ENCODE results near the gene ARID4B. TPM values are rescaled to one million over a fixed set of nuclear protein-coding genes. Genes with fewer than 3 reads are reported as not detected.

Gene ARID4B
- total and polyA plus RNA-seq, 2 of the 13 experiments (the other 11 are each of a cell fraction or from before 2014, with no cell fraction given): 9.7 to 24.6 TPM

DNA sequence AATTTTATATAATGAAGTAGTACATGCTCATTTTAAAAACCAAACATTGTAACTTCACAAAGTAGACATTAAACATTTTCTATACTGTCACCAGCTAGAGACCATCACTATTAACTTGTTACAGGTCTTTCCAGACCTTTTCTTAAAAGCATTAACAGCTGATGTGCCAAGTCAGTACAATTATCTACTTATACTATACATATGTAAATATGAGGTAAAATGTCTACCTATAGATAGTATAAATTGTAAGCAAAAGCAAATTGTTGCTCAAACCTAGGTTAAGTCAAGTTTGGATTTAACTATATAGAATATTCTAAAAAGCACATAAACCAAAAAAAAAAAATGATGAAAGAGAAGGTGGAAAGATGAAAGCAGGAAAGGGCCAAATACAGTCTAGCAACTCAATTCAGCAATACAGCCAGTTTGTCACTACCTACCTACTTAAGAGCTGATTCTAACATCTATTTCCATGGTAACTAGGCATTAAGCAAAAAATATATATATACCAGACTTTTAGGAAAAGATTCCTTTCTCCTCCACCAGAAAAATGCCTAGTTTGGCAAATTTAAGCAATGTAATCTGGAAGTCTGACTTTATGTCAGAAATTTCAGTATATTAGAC is 34.5 kb downstream of the ARID4B start:
- H3K36me3 ChIP-seq (replicated peaks in 1 of 2; ENCODE audit: control insufficient read depth in 1 of 2, insufficient read depth in 2 of 2, low read length in 2 of 2): no peaks in the 10 kb centered on the region
- BruUV-seq (replicated peaks): no TSS peak
- H3K9ac ChIP-seq (ENCODE audit: insufficient read depth, low read depth, low read length): no peak overlapping the region
- H3K27me3 ChIP-seq (ENCODE audit: control insufficient read depth in 1 of 2, insufficient read depth in 2 of 2, low read length in 2 of 2): no peaks in the 10 kb centered on the region
- H3K4me3 ChIP-seq (replicated peaks in 1 of 3; ENCODE audit: insufficient read depth in 1 of 3, low read depth in 2 of 3, low read length in 3 of 3): no peak overlapping the region
- no peaks in the 10 kb centered on the region for H3K9me3 ChIP-seq (ENCODE audit: low read length)
- peaks cover 93% of the 10 kb centered on the region for H3K79me2 ChIP-seq (ENCODE audit: insufficient read depth, low read length)
- no peak overlapping the region for H3K4me2 ChIP-seq (ENCODE audit: low read depth, low read length)
- no peak for DNase-seq (ENCODE audit: low spot score)
- CTCF ChIA-PET (ENCODE audit: low intra/inter-chr PET ratio, low total read pairs): no interaction called here
- POLR2A ChIA-PET: no interaction called here
- intact Hi-C loops (cut with micrococcal nuclease; ENCODE audit: unreplicated experiment): no loop called here
- peak overlapping the region; percentile 1 for H3K27ac ChIP-seq (ENCODE audit: extremely low read length, insufficient read depth, low read length)
- H4K20me1 ChIP-seq (ENCODE audit: insufficient read depth, low read length): peaks cover 48% of the 10 kb centered on the region
- no peak for FAIRE-seq
- in situ Hi-C loops (cut with HindIII; ENCODE audit: extremely low pct_ligation_motif_present, low pct_unique_long_range_greater_than_20kb): no loop called here
- TF ChIP-seq SALL1 (CRISPR knock-in tag; IDR thresholded peaks at IDR 0.05): no peak
- no peak for TF ChIP-seq CCDC6 (CRISPR knock-in tag; IDR thresholded peaks at IDR 0.05)
- no peak for TF ChIP-seq NCOA1 (CRISPR knock-in tag; IDR thresholded peaks at IDR 0.05)
- TF ChIP-seq, protein P1, sequence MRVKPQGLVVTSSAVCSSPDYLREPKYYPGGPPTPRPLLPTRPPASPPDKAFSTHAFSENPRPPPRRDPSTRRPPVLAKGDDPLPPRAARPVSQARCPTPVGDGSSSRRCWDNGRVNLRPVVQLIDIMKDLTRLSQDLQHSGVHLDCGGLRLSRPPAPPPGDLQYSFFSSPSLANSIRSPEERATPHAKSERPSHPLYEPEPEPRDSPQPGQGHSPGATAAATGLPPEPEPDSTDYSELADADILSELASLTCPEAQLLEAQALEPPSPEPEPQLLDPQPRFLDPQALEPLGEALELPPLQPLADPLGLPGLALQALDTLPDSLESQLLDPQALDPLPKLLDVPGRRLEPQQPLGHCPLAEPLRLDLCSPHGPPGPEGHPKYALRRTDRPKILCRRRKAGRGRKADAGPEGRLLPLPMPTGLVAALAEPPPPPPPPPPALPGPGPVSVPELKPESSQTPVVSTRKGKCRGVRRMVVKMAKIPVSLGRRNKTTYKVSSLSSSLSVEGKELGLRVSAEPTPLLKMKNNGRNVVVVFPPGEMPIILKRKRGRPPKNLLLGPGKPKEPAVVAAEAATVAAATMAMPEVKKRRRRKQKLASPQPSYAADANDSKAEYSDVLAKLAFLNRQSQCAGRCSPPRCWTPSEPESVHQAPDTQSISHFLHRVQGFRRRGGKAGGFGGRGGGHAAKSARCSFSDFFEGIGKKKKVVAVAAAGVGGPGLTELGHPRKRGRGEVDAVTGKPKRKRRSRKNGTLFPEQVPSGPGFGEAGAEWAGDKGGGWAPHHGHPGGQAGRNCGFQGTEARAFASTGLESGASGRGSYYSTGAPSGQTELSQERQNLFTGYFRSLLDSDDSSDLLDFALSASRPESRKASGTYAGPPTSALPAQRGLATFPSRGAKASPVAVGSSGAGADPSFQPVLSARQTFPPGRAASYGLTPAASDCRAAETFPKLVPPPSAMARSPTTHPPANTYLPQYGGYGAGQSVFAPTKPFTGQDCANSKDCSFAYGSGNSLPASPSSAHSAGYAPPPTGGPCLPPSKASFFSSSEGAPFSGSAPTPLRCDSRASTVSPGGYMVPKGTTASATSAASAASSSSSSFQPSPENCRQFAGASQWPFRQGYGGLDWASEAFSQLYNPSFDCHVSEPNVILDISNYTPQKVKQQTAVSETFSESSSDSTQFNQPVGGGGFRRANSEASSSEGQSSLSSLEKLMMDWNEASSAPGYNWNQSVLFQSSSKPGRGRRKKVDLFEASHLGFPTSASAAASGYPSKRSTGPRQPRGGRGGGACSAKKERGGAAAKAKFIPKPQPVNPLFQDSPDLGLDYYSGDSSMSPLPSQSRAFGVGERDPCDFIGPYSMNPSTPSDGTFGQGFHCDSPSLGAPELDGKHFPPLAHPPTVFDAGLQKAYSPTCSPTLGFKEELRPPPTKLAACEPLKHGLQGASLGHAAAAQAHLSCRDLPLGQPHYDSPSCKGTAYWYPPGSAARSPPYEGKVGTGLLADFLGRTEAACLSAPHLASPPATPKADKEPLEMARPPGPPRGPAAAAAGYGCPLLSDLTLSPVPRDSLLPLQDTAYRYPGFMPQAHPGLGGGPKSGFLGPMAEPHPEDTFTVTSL (CRISPR knock-in tag; IDR thresholded peaks at IDR 0.05; ENCODE audit: borderline replicate concordance): no peak
- no peak for TF ChIP-seq ZNF780A (CRISPR knock-in tag; IDR thresholded peaks at IDR 0.05)
- TF ChIP-seq ZNF136 (CRISPR knock-in tag; IDR thresholded peaks at IDR 0.05; ENCODE audit: low read depth): no peak
- no peak for TF ChIP-seq ONECUT2 (CRISPR knock-in tag; IDR thresholded peaks at IDR 0.05)
- no peak for TF ChIP-seq RFX3 (CRISPR knock-in tag; IDR thresholded peaks at IDR 0.05)
- H2AFZ ChIP-seq (ENCODE audit: low read length): no peak overlapping the region
- no peak for ATAC-seq
- H3K4me1 ChIP-seq (ENCODE audit: insufficient read depth, low read length): peaks cover 52% of the 10 kb centered on the region

Data from HepG2 (cell line).